K562 (cell line): ENCODE data around the gene ATF4. TPM values are rescaled to one million over a fixed set of nuclear protein-coding genes. Genes with fewer than 3 reads are reported as not detected.

ENCODE experiments used
- BHLHE40 ChIP-seq: IDR thresholded peaks from 2 replicates; pipeline ENCODE4 v1.6.1; 2011; ENCODE audit warnings: low read length, improper control_type of control experiment
- C11orf30 ChIP-seq: fragments of 450-650 bp; IDR thresholded peaks from 2 replicates; pipeline ENCODE4 v1.6.1; 2016; ENCODE audit warnings: low read depth, mild to moderate bottlenecking
- HCFC1 ChIP-seq: IDR thresholded peaks from 2 replicates; pipeline ENCODE4 v1.6.1; 2012; ENCODE audit warnings: low read depth, low read length, improper control_type of control experiment
- IFI16 ChIP-seq: fragments of 250-450 bp; sonication (Bioruptor Pico); IDR thresholded peaks from 2 replicates; pipeline ENCODE4 v2.1.2; 2022; ENCODE audit warnings: mild to moderate bottlenecking, inconsistent platforms
- ILK ChIP-seq: fragments of 450-650 bp; IDR thresholded peaks from 2 replicates; pipeline ENCODE4 v1.6.1; 2016; ENCODE audit warnings: missing genetic modification characterization, low read depth, mild to moderate bottlenecking, missing compliant biosample characterization, moderate library complexity, borderline replicate concordance
- MAFG ChIP-seq: fragments of 450-650 bp; conservative IDR thresholded peaks from 2 replicates; pipeline ENCODE4 v1.6.1; 2016; ENCODE audit warnings: missing genetic modification characterization, missing compliant biosample characterization
- MTA2 ChIP-seq: fragments of 450-650 bp; IDR thresholded peaks from 2 replicates; pipeline ENCODE4 v1.6.1; 2016; ENCODE audit warnings: low read depth
- NCOA6 ChIP-seq: fragments of 450-650 bp; IDR thresholded peaks from 2 replicates; pipeline ENCODE4 v1.6.1; 2017; ENCODE audit warnings: mild to moderate bottlenecking
- NFIC ChIP-seq: fragments of 450-650 bp; IDR thresholded peaks from 2 replicates; pipeline ENCODE4 v1.6.1; 2017; ENCODE audit warnings: mild to moderate bottlenecking, inconsistent platforms
- PTBP1 ChIP-seq: fragments of 200-400 bp; formaldehyde crosslinking; IDR thresholded peaks from 2 replicates; pipeline ENCODE4 v1.6.1; 2017; ENCODE audit warnings: low read depth, low read length
- RBM25 ChIP-seq: fragments of 200-400 bp; formaldehyde crosslinking; IDR thresholded peaks from 2 replicates; pipeline ENCODE4 v1.6.1; 2018; ENCODE audit warnings: low read length, low read depth, moderate library complexity; ENCODE audit not compliant: severe bottlenecking
- RNF2 ChIP-seq: sonication (generic); IDR thresholded peaks from 2 replicates; pipeline ENCODE4 v1.6.1; 2016
- SLC30A9 ChIP-seq: fragments of 250-450 bp; sonication (Bioruptor Pico); IDR thresholded peaks from 2 replicates; pipeline ENCODE4 v1.8.0; 2022; ENCODE audit warnings: mild to moderate bottlenecking, moderate library complexity
- SRF ChIP-seq, 2 experiments: fragments of 250-450, 450-650 bp in 1 of 2; sonication (Bioruptor Pico) in 1 of 2; sonication (generic) in 1 of 2; formaldehyde crosslinking; IDR thresholded peaks; 2 replicates each; pipeline versions ENCODE4 v1.5.0 to v1.5.1; 2020 to 2022; ENCODE audit warnings: mild to moderate bottlenecking in 1 of 2, missing genetic modification reagents in 1 of 2
- SRSF1 ChIP-seq: fragments of 200-400 bp; formaldehyde crosslinking; IDR thresholded peaks from 2 replicates; pipeline ENCODE4 v1.6.1; 2017; ENCODE audit warnings: mild to moderate bottlenecking, low read depth, low read length, moderate library complexity
- TAF1 ChIP-seq: IDR thresholded peaks from 2 replicates; pipeline ENCODE4 v1.6.1; 2011; ENCODE audit warnings: mild to moderate bottlenecking, low read length, moderate library complexity; ENCODE audit not compliant: insufficient read depth, control insufficient read depth, severe bottlenecking; ENCODE audit errors: extremely low read depth
- ZBTB7A ChIP-seq: IDR thresholded peaks from 2 replicates; pipeline ENCODE4 v1.6.1; 2011; ENCODE audit warnings: low read depth, mild to moderate bottlenecking, low read length, moderate library complexity, borderline replicate concordance; ENCODE audit not compliant: control insufficient read depth
- ZKSCAN3 ChIP-seq: fragments of 250-450 bp; sonication (Bioruptor Pico); IDR thresholded peaks from 2 replicates; pipeline ENCODE4 v1.4.0; 2020
- ZNF174 ChIP-seq: fragments of 250-450 bp; sonication (Bioruptor Pico); IDR thresholded peaks from 2 replicates; pipeline ENCODE4 v1.4.0; 2020; ENCODE audit warnings: mild to moderate bottlenecking
- ZNF584 ChIP-seq: fragments of 200-800 bp; sonication (Bioruptor generic); IDR thresholded peaks from 2 replicates; pipeline ENCODE4 v1.6.1; 2016; ENCODE audit warnings: low read depth, mild to moderate bottlenecking, missing genetic modification characterization, missing compliant biosample characterization
- ZZZ3 ChIP-seq: fragments of 450-650 bp; IDR thresholded peaks from 2 replicates; pipeline ENCODE4 v1.6.1; 2016; ENCODE audit warnings: antibody characterized with exemption, mild to moderate bottlenecking, moderate library complexity
- polyA plus RNA-seq, 8 experiments: library from polyadenylated mRNA; depleted of rRNA in 4 of 8; stranded (reverse) in 5 of 8; unstranded in 3 of 8; fragments of >200 nt; fragmentation: Nextera tagmentation in 2 of 8; fragmentation: Illumina TruSeq in 1 of 8; extraction: Ambion mirVana in 2 of 8; extraction: Trizol in 1 of 8; gene quantifications; 2 replicates each; pipeline versions ENCODE4 v1.2.1 to v1.2.3, GENCODE V29; 2011 to 2014; ENCODE audit warnings: inconsistent platforms in 1 of 8, missing spikeins in 1 of 8
- total RNA-seq, 7 experiments: library from RNA; depleted of rRNA in 6 of 7; stranded (reverse); fragments of >200 nt in 6 of 7; fragmentation: Illumina TruSeq in 2 of 7; extraction: Trizol in 2 of 7; gene quantifications; 2 replicates each; pipeline versions ENCODE4 v1.2.1 to v1.2.3, GENCODE V29; 2011 to 2021; ENCODE audit warnings: low replicate concordance in 1 of 7
- TF ChIP-seq, protein P1 (sequence below): fragments of 250-450 bp; sonication (Bioruptor Pico); IDR thresholded peaks from 2 replicates; pipeline ENCODE4 v1.4.0; 2020; ENCODE audit warnings: borderline replicate concordance
- TF ChIP-seq, protein P2 (sequence below): fragments of 250-450 bp; sonication (Bioruptor Pico); IDR thresholded peaks from 2 replicates; pipeline ENCODE4 v1.9.0; 2021; ENCODE audit warnings: mild to moderate bottlenecking
- TF ChIP-seq, protein P3 (sequence below): fragments of 250-450 bp; sonication (Bioruptor Pico); IDR thresholded peaks from 2 replicates; pipeline ENCODE4 v1.8.0; 2022; ENCODE audit warnings: inconsistent platforms
- TF ChIP-seq, protein P4 (sequence below), 3 experiments: fragments of 200-800 bp in 1 of 3; sonication (Bioruptor generic) in 1 of 3; sonication (generic) in 1 of 3; formaldehyde crosslinking in 1 of 3; IDR thresholded peaks; 2 replicates each; pipeline versions ENCODE4 v1.6.1 to v1.8.0; 2016 to 2022; ENCODE audit warnings: mild to moderate bottlenecking in 2 of 3, missing compliant biosample characterization in 2 of 3, missing genetic modification characterization in 2 of 3, missing genetic modification reagents in 1 of 3

The ATF4 gene
- total and polyA plus RNA-seq, 9 of the 15 experiments (the other 6 are each of a cell fraction or from before 2014, with no cell fraction given), result 93.1 to 723 (median 355) TPM

DNA sequence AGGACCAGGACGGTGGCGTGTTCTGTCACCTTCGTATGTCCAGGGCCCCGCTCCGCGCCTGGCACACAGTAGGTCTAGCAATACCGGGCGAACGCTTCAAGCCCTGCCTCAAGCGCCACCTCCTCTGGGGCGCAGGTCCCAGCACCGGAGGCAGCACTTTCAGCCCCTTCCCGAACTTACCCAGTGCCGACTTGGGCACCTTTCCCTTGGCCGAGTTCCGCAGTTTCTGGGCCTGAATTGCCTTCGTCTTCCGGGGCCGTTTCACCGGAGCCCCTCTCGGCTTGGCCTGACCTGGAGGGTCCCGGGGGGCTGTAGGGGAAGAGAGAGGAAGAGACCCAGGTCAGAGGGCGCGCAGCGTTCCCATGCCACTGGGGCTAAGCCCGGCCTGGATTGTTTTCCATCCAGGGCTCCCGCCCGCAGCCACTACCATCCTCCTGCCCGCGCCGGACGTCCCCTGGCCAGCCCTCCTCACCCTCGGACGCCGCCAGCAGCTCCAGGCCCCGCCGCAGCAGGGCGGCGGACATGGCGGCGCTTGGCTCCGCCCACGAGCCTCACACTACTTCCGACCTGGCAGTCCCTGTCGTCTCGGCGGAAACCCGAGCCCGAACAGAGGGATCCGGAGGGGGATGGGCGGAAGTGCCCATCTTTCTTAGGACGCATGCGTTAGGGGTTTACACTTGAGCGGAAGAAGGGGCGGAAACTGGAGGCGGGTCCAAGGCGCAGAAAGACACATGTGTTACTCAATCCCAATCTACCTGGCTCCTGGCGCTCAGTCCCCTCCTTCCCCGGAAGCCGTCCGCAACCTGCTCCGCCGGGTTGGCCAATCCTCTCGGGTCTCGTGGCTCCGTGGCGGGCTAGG, 12.1 kb downstream of the ATF4 start, which contains the start of gene RPS19BP1 (continued):
- TF ChIP-seq MTA2 (no peak), TAF1 (peak; percentile 53), HCFC1 (peak; percentile 66), SRF (CRISPR knock-in tag; IDR thresholded peaks at IDR 0.05) (peak in 1 of 2 experiments; percentile 61; a peak in 1 of 4 replicates), C11orf30 (no peak), ZKSCAN3 (no peak), MAFG (no peak), ZBTB7A (peak; percentile 92), RNF2 (no peak), ZNF174 (CRISPR knock-in tag) (no peak), RBM25 (no peak), NCOA6 (no peak), IFI16 (CRISPR knock-in tag) (no peak), PTBP1 (no peak), ILK (tag) (no peak), BHLHE40 (peak; percentile 67), SRSF1 (no peak), SLC30A9 (CRISPR knock-in tag) (no peak), ZZZ3 (no peak), NFIC (peak; percentile 49), ZNF584 (no peak)
- TF ChIP-seq, protein P1, sequence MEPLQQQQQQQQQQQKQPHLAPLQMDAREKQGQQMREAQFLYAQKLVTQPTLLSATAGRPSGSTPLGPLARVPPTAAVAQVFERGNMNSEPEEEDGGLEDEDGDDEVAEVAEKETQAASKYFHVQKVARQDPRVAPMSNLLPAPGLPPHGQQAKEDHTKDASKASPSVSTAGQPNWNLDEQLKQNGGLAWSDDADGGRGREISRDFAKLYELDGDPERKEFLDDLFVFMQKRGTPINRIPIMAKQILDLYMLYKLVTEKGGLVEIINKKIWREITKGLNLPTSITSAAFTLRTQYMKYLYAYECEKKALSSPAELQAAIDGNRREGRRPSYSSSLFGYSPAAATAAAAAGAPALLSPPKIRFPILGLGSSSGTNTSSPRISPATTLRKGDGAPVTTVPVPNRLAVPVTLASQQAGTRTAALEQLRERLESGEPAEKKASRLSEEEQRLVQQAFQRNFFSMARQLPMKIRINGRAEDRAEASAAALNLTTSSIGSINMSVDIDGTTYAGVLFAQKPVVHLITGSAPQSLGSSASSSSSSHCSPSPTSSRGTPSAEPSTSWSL, result no peak
- TF ChIP-seq, protein P2, sequence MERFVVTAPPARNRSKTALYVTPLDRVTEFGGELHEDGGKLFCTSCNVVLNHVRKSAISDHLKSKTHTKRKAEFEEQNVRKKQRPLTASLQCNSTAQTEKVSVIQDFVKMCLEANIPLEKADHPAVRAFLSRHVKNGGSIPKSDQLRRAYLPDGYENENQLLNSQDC, result no peak
- TF ChIP-seq, protein P3, sequence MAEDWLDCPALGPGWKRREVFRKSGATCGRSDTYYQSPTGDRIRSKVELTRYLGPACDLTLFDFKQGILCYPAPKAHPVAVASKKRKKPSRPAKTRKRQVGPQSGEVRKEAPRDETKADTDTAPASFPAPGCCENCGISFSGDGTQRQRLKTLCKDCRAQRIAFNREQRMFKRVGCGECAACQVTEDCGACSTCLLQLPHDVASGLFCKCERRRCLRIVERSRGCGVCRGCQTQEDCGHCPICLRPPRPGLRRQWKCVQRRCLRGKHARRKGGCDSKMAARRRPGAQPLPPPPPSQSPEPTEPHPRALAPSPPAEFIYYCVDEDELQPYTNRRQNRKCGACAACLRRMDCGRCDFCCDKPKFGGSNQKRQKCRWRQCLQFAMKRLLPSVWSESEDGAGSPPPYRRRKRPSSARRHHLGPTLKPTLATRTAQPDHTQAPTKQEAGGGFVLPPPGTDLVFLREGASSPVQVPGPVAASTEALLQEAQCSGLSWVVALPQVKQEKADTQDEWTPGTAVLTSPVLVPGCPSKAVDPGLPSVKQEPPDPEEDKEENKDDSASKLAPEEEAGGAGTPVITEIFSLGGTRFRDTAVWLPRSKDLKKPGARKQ (CRISPR knock-in tag), result no peak
- TF ChIP-seq, protein P4, sequence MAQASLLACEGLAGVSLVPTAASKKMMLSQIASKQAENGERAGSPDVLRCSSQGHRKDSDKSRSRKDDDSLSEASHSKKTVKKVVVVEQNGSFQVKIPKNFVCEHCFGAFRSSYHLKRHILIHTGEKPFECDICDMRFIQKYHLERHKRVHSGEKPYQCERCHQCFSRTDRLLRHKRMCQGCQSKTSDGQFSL (CRISPR knock-in tag; IDR thresholded peaks at IDR 0.05), result no peak
- TF ChIP-seq, protein P4 (tag; IDR thresholded peaks at IDR 0.05), result no peak
